Activated T-cell treated with anti-CD3 and anti-CD28 coated beads for 24 hours (primary cell): ENCODE results near the gene DCTN2.
A peak's percentile ranks its signal among the peaks of the same experiment; 100 is the strongest.
"Not testable (repeated sequence)": the region's sequence is repeated elsewhere in the genome, so short reads cannot be mapped to it uniquely, and the experiment has no call there.

ENCODE experiments used
- DNase-seq: peaks from one replicate; pipeline ENCODE4 v3.0.0-alpha.2; 2020; ENCODE audit warnings: low read depth

Gene DCTN2

DNA sequence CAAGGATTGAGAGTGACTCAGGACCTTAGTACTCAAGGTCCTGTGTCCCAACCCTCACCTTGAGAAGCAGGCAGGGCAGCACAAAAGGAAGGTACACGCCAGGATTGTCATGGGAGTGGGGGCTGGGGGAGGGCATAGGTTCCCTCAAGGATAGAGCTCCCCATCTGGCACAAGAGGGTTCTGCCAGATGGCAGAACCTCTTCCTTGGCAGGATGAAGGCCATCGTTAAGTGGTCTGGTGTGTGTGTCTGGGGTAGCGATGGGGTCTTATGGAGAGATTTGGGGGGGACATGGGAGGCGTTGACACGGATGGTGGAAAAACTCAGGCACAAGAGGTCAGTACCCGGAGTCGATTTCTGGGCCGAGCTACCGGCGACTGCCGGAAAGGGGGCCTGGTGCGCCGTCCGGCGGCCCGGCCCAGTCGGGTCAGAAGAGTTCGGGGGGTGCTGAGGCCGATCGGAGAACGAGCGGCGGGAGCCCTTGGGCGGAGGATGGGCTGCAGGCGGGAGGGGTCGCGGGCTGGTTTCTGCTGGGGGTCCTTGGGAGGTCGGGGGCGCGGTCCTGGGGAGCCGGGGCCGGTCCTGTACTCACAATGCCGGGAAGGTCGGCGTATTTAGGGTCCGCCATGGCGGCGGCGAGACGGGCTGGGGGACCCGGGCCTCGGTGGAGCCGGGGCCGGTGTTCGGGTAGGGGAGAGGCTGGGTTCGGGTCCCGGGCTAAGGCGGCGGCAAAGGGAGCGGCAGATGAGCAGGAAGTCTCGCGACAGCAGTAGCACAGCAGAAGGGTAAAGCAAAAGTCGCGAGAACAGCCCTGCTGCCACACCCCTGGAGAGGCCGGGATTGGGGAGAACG lies at the start of gene DCTN2:
DCTN2 (minus strand) TSS at position 755 of the 850 bp plus-strand sequence; CDS start at position 626, 129 bp downstream.
- DNase-seq, result peak; percentile 93

DNA sequence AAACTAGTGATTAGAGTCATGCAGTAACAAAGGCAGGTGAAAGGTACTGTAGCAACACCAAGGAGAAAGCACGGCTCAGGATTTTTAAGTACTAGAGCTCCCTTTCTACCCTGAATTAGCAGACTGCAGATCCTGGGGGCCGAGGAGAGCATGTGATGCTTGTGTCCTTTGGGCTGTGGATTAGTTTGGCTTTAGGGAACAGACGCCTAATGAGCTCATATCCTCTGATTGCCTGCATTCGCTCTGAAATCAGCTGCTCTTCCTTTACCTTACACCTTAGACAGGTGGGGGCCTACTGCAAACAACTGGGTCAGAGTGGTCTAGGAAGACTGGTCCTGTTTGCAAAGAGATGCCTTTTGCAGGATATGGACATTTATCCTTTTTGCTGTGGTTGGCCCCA lies 46.2 kb upstream of the DCTN2 start:
- DNase-seq, result no peak

DNA sequence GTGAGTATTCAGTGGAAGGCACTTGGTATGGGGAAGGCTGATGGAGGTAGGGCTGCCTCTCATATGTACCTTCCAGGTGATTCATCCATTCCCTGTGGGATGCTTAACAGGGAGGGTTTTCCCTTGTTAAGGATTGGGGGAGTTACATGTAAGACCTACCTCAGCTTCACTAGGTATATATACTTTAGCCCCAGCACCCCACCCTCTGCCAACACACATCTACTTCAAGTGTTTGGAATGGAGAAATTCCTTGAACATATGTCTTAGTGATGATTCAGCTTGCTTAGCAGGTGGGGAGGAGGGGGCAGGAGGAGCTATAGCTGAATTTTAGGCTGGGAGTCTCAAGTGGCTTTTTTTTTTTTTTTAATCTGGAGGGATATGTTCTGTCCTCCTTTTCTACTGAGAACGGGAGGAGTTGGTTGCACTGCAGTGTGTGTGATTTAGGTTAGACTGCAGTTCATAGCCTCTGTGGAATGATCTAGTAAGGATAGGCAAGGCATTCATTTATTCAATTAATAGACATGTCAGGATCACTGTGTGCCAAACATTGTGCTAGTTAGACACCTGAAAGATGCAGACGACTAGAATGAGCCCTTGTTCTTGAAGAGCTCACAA lies 45.7 kb upstream of the DCTN2 start:
- DNase-seq, result no peak

DNA sequence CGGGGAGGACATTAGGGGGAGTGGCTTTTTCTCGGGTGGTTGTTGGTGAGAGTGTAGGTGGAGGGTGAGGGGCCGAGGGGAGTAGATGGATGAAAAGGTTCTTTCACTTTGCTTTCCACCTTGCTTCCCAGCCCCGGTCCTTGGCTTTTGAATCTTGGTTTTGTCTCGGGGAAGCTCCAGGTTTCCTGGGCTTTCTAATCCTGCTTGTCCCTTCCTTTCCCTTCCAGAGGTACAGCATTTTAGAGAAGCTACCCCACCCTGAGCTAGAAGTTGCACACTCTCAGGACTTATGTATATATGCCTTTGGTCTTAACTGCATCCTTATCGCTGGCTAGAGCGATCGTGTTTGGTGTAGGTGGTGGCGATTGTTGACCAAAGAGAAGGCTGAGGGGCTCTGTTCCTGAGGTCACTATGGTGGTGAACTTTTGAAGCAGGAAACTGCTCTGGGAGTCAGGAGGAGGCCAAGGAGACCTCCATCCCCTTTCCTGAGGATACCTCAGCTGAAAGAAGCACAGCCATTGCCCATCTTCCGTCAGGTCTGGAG lies 44.9 kb upstream of the DCTN2 start:
- DNase-seq, result no peak

DNA sequence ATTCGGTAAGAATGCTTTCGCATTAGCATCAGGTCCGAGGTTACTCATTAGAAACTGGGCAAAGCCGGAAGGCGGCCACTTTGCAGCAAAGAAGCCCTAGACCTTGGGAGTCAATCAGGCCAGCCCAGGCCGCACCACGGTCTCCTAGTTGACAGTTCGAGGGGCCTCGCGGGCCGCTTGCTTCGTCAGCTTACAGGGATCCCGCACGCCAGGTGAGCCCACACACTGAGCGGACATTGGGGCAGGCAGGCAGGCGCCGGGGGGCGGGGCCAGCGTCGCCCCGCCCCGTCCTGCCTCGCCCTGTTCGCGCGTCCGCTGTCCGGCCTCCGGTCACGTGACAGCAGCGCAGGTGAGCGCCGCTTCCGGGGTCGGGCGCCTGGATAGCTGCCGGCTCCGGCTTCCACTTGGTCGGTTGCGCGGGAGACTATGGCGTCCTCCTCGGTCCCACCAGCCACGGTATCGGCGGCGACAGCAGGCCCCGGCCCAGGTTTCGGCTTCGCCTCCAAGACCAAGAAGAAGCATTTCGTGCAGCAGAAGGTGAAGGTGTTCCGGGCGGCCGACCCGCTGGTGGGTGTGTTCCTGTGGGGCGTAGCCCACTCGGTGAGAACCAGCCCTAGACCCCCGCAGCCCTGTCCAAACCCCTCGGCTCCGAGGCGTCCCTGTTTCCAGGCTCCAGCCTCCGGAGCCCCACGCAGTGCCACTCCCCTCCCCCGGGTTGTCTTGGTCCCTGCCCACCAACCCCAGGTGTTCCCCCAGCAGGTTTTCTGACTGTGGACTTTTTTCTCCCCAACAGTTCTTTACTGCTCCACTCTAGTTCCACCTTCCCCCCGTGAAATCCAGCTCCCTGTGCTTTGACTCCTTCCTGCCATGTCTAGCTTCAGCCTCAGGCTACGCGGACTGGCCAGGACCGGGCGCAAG lies 44.1 kb upstream of the DCTN2 start, which contains the start of gene PIP4K2C:
PIP4K2C (plus strand) TSS at position 329 of the 918 bp plus-strand sequence; CDS start at position 427, 98 bp downstream.
- DNase-seq, result peak; percentile 73

GRCh38 chr12:57590479-57590863 lies 43.5 kb upstream of the DCTN2 start:
- DNase-seq, result no peak

DNA sequence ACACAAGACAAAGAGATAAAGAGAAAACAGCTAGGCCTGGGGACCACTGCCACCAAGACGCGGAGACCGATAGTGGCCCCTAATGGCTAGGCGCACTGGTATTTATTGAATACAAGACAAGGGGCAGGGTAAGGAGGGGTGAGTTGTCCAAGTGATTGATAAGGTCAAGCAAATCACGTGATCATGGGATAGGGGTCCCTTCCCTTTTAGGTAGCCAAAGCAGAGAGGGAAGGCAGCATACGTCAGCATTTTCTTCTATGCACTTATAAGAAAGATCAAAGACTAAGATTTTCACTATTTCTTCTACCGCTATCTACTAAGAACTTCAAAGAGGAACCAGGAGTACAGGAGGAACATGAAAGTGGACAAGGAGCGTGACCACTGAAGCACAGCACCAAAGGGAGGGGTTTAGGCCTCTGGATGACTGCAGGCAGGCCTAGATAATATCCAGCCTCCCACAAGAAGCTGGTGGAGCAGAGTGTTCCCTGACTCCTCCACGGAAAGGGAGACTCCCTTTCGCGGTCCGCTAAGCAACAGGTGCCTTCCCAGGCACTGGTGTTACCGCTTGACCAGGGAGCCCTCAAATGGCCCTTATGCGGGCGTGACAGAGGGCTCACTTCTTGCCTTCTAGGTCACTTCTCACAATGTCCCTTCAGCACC lies 42.1 kb upstream of the DCTN2 start:
- DNase-seq, result not testable (repeated sequence)

DNA sequence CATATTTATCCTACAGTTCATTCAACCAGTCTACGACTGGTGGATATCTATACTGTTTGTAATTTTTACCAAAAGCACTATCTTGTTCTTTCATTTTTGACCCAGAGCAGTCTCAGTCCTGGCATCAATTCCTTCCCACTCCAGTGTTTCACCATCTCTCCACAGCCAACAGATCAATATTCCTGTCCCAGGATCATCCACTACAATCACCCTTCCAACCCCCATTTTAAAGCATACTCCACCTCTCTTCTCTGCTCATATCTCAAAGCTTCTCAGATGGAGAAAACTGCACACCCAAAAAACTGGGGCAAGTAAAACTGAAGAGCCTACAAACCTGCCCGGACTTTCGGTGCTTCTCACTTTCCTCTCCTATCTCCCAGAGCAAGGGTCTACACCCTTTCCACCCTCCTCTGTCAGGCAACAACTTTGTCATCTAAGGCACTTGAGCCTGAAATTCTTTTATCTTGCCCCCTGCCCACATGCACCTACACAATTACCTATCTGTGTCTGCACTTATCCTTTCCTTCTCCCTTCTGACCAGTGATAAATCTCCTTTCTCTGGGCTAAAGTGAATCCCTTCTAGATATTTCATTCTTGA lies 39.9 kb upstream of the DCTN2 start:
- no peak for DNase-seq

GRCh38 chr12:57586128-57586527 lies 39.1 kb upstream of the DCTN2 start:
- no peak for DNase-seq

GRCh38 chr12:57585156-57585555 lies 38.2 kb upstream of the DCTN2 start:
- DNase-seq, result no peak

- DNase-seq, result no peak
These were observed 37.7 kb upstream of the DCTN2 start for GRCh38 chr12:57584690-57585089.

DNA sequence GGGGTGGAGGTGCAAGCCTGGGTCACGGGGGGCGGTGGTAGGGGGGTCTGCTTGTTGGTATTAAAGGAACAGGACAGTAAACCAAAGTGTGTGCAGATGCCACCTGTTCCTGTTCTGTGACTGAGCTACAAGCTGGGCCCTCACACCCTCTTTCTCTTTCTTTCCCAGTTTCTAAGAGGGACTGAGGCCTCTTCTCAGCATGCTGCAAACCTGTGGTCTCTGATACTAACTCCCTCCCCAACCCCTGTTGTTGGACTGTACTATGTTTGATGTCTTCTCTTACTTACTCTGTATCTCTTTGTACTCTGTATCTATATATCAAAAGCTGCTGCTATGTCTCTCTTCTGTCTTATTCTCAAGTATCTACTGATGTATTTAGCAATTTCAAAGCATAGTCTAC lies 37.1 kb upstream of the DCTN2 start:
- DNase-seq, result no peak

DNA sequence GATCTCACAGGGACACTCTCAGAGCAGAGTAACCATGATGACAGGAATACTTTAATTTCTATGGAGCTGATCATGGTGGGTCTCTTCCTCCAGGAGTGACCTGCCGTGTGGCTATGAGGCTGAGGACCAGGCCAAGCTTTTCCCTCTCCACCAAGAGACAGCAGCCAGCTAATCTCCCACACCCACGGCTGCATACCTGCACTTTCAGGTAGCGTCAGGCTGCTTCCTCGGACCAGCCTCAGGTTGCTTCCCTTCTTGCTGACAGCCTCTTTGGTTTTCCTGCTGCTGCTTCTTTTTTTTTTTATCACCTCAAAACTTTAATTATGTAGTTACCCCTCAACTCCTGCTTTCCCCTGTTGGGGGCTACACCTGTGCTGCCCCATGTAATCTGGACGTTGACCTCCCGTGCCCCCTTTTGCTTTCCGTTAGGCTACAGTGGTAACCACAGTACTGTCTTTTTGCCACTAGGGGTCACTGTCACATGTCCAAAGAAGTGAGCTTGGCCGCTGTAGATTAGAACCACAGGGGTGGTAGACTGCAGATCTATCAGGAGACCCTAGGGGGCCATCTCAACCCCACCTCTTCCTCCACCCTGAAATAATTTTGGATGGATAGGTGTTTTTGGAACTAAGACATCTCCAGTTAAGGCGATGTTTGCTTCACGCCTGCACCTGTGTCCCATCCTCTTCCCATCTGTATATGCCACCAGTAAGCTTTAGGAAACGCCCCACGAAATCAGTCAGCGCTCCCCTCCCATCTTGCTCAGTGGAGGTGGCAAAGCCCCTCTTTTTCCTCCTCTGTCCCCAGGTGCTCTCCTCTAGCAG lies 36.2 kb upstream of the DCTN2 start:
- peak; percentile 62 for DNase-seq

- DNase-seq, result no peak
These were observed 35.4 kb upstream of the DCTN2 start for GRCh38 chr12:57582440-57582839.

DNA sequence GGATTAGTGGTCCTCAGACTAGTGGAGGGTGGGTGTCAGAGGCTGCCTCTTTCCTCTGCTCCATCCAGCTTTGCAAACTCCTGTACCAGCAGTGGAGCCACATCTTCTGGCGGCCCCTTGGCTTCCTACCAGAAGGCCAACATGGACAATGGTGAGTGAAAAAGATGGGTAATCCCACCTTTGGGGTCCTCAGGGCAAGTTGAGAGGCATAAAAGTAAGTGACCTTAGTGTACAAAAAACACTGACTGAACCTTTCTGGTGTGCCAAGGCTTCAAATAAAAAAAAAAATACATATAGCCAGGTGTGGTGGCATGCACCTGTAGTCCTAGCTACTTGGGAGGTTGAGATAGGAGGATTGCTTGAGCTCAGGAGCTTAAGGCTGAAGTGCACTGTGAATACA lies 34.8 kb upstream of the DCTN2 start:
- no peak for DNase-seq

- no peak for DNase-seq
These were observed 33.4 kb upstream of the DCTN2 start for GRCh38 chr12:57580466-57580795.

GRCh38 chr12:57579677-57580465 lies 32.9 kb upstream of the DCTN2 start:
- no peak for DNase-seq

DNA sequence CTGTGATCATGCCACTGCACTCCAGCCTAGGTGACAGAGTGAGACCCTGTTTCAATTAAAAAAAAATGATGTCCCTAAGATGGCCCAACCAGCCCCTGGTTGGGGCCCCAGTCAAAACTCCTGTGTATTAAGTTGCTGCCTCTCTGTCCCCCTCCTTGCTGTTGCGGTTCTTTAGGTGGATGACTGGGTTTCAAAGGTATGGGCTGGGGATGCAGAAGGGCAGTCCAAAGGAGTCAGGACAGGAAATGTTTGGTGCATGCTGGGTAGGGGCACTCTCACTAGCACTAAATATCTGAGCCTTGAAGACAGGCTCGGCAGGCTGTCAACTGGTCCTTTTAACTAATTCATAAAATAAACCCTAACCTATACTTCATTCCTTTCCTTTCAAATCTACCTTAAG lies 32.0 kb upstream of the DCTN2 start:
- DNase-seq, result no peak

- DNase-seq, result no peak
These were observed 31.2 kb upstream of the DCTN2 start for GRCh38 chr12:57577981-57578758.
